ENCODE measurements around the gene KCND3.

KCND3 gene

GRCh38 chr1:111920221-111921024 lies 69.0 kb downstream of the KCND3 start:
- no peak for DNase-seq (ENCODE audit: low read depth in 1 of 2, low spot score in 1 of 2)

- DNase-seq (ENCODE audit: low read depth in 1 of 2, low spot score in 1 of 2) = no peak
Observed at GRCh38 chr1:111911776-111912515, 77.5 kb downstream of the KCND3 start.

GRCh38 chr1:111911061-111911460 lies 78.4 kb downstream of the KCND3 start:
- no peak for DNase-seq (ENCODE audit: low read depth in 1 of 2, low spot score in 1 of 2)

GRCh38 chr1:111909030-111909429 lies 80.4 kb downstream of the KCND3 start:
- no peak for DNase-seq (ENCODE audit: low read depth in 1 of 2, low spot score in 1 of 2)

GRCh38 chr1:111908011-111908621 lies 81.4 kb downstream of the KCND3 start:
- no peak for DNase-seq (ENCODE audit: low read depth in 1 of 2, low spot score in 1 of 2)

DNA sequence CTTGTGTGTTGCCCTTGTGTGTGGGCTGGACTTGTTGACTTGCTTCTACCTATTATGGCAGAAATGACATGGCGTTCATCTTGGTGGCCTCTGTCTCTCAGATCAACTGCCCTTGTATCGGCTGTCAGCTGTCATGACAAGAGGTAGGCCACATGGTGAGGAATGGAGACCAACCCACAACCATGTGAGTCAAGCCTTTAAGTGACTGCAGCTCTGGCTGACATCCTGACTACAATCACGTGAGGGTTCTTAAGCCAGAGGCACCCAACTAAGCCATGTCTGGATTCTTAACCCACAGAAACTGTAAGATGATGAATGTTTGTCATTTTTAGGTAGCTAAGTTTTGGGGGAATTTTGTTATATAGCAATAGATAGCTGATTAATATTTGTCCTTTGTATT lies 82.1 kb downstream of the KCND3 start:
- DNase-seq (ENCODE audit: low read depth in 1 of 2, low spot score in 1 of 2) = no peak

DNA sequence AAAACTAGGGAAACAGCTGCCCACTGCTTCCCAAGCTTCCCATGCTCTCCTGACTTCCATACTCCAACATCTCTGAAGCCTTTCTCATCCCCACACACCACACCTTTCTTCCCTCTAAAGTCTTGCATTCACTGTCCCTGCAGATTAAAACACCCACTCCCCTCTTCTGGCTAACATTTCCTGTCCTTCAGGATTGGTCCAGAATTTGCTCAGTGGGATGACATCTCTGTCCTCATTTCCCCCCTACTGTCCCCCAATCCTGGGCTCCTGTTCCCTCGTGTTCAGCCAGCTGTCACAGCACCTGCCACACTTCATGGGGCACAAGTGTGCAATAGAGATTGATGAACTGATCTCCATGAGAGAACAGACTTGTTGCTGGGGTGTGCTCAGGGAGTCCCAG lies 82.7 kb downstream of the KCND3 start:
- DNase-seq (ENCODE audit: low read depth in 1 of 2, low spot score in 1 of 2) = no peak

DNA sequence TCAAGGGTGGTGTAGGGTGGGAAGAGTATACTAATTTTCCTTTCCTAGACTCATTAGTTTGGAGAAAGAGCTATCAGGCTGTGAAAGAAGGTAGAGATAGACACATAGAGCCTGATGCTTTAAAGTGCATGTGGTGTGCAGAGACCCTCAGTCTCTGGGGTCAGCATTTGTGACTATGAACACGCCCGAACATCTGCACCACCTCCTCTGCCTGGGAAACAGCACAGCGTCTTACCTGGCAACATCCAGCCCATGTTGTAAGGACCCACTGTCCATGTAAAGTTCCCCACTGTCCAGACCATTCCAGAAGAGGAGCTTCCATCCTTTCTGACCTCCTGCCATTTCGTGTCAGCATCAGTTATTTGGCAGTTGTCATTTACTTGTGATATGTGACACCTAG lies 83.4 kb downstream of the KCND3 start:
- no peak for DNase-seq (ENCODE audit: low read depth in 1 of 2, low spot score in 1 of 2)

- no peak for DNase-seq (ENCODE audit: low read depth in 1 of 2, low spot score in 1 of 2)
Observed at GRCh38 chr1:111904478-111905218, 84.8 kb downstream of the KCND3 start.

GRCh38 chr1:111903871-111904449 lies 85.5 kb downstream of the KCND3 start:
- DNase-seq (ENCODE audit: low read depth in 1 of 2, low spot score in 1 of 2) = no peak

- no peak for DNase-seq (ENCODE audit: low read depth in 1 of 2, low spot score in 1 of 2)
Observed at GRCh38 chr1:111903148-111903870, 86.2 kb downstream of the KCND3 start.

- DNase-seq (ENCODE audit: low read depth in 1 of 2, low spot score in 1 of 2) = no peak
Observed at GRCh38 chr1:111895469-111895868, 94.0 kb downstream of the KCND3 start.

GRCh38 chr1:111895017-111895416 lies 94.5 kb downstream of the KCND3 start:
- no peak for DNase-seq (ENCODE audit: low read depth in 1 of 2, low spot score in 1 of 2)

DNA sequence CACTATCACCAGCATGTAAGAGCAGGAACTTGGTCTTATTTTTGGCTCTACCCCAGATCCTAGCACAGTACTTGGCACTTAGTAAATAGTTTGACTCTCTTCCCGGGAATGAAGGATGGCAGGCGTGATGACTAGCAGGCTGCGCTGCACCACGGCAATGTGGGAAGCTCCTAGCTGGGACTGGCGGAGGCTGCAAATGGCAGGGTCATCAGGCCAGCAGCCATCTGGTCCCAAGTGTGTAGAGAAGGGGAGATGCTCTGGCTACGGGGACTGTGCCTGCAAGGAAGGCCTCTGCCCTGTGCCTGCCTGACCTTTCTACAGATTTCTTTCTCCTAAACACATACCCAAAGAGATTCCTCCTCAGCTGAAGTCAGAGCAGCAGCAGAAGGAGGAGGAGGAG lies 95.0 kb downstream of the KCND3 start:
- no peak for DNase-seq (ENCODE audit: low read depth in 1 of 2, low spot score in 1 of 2)

DNA sequence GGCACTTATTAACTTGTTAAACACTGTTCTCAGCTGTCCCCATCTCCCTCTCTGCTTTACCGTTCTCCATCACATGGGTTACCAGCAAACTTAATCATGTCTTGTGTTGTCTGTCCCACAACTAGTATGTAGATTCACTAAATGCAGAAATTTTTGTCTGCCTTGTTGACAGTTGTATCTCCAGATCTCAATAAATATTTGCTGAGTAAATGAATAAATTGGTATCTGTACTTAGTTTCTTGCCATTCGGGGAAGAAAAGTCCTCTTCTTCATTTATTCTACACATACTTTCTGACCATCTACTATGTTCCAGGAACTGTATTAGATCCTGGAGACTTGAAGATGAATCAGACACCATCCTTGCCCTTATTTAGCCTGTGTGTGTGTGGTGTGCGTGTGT lies 97.9 kb downstream of the KCND3 start:
- DNase-seq (ENCODE audit: low read depth in 1 of 2, low spot score in 1 of 2) = no peak

DNA sequence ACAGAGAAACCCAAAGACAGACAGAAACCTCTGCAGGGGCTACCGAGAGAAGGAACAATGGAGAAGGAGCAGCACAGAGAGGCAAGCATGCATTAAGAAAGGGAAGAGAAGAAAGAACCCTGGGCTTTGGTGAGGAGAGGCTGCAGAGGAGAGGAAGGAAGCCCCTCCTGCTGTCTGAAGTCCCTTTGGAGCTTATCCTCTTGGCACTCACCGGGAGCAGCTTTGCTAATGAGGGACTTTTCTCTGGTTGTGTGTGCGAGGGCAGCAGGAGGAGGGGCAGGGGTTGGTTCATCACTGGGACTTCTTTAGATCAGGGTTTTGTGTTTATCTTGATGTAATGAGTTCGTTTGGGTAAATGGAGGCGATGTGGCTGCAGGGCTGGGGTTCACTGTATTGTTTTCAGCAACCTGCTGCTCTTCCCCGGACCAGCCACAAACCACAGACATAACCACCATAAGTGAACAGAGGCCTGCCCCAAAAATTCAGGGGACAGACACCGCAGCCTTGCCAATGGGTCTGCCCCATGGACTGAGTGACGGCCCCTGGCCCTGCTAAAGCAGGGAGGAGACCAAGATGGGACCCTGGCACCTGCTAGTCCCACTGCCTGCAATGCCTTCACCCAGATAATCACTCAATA lies 100.6 kb downstream of the KCND3 start:
- no peak for DNase-seq (ENCODE audit: low read depth in 1 of 2, low spot score in 1 of 2)

- DNase-seq (ENCODE audit: low read depth in 1 of 2, low spot score in 1 of 2) = no peak
Observed at GRCh38 chr1:111887875-111888274, 101.6 kb downstream of the KCND3 start.

- no peak for DNase-seq (ENCODE audit: low read depth in 1 of 2, low spot score in 1 of 2)
Observed at GRCh38 chr1:111887385-111887784, 102.1 kb downstream of the KCND3 start.

- DNase-seq (ENCODE audit: low read depth in 1 of 2, low spot score in 1 of 2) = no peak
Observed at GRCh38 chr1:111886741-111887140, 102.7 kb downstream of the KCND3 start.
